Tibial nerve (tissue), 4 donors: ENCODE data around the gene KCNMA1. TPM values are rescaled to one million over a fixed set of nuclear protein-coding genes. Genes with fewer than 3 reads are reported as not detected.

Experiments
- DNase-seq, 2 donors: peaks; one replicate each; pipeline ENCODE4 v3.0.0-alpha.2; 2019; ENCODE audit warnings: low spot score in 2 of 2
- H3K27ac ChIP-seq, 4 donors: fragments of 200-600 bp; sonication (generic) in 3 of 4; one replicate each; pipeline ENCODE4 v1.5.1; 2017 to 2019; ENCODE audit warnings: mild to moderate bottlenecking in 1 of 4
- H3K27me3 ChIP-seq, 2 donors: fragments of 200-600 bp; sonication (generic) in 1 of 2; one replicate each; pipeline versions ENCODE4 v1.5.1 to v1.6.0; 2017 to 2019
- H3K36me3 ChIP-seq, 3 donors: fragments of 200-600 bp; sonication (generic); one replicate each; pipeline ENCODE4 v1.5.1; 2018 to 2019
- H3K4me1 ChIP-seq, 4 donors: fragments of 200-600 bp; sonication (generic) in 3 of 4; one replicate each; pipeline ENCODE4 v1.5.1; 2017 to 2019
- H3K4me3 ChIP-seq, 4 donors: fragments of 200-600 bp; sonication (generic) in 3 of 4; one replicate each; pipeline ENCODE4 v1.5.1; 2017 to 2019; ENCODE audit warnings: mild to moderate bottlenecking in 1 of 4, moderate library complexity in 1 of 4
- H3K9me3 ChIP-seq, 4 donors: fragments of 200-600 bp; sonication (generic) in 3 of 4; one replicate each; pipeline ENCODE4 v1.5.1; 2017 to 2019
- EP300 ChIP-seq, 2 donors: sonication (generic); formaldehyde crosslinking; IDR thresholded peaks; one replicate each; pipeline ENCODE4 v1.6.1; 2017; ENCODE audit warnings: antibody characterized with exemption in 2 of 2, mild to moderate bottlenecking in 1 of 2
- POLR2A ChIP-seq, 2 donors: fragments of 450-650 bp; IDR thresholded peaks; one replicate each; pipeline ENCODE4 v1.6.1; 2017; ENCODE audit warnings: antibody characterized with exemption in 2 of 2, mild to moderate bottlenecking in 2 of 2, moderate library complexity in 2 of 2
- WGBS, 2 donors: methylation state at CpG; one replicate each; pipeline ENCODE4 v1.1.5; 2018; 5-methylcytosine and 5-hydroxymethylcytosine counted together
- total RNA-seq, 4 donors: library from RNA; depleted of rRNA; stranded (reverse); fragments of >200 nt; gene quantifications; one replicate each; pipeline ENCODE4 v1.1.0, GENCODE V29; 2016
- TF ChIP-seq, protein P1 (sequence below), 5 experiments: fragments of 200-600 bp in 3 of 5; fragments of 450-650 bp in 2 of 5; sonication (generic) in 3 of 5; IDR thresholded peaks; one replicate each; pipeline ENCODE4 v1.5.1; 2016 to 2019; ENCODE audit warnings: antibody characterized with exemption in 5 of 5, mild to moderate bottlenecking in 3 of 5, moderate library complexity in 2 of 5

The KCNMA1 gene
- total RNA-seq, 4 donors from 2014 or later: 10.2 to 19.9 (median 13.7) TPM

DNA sequence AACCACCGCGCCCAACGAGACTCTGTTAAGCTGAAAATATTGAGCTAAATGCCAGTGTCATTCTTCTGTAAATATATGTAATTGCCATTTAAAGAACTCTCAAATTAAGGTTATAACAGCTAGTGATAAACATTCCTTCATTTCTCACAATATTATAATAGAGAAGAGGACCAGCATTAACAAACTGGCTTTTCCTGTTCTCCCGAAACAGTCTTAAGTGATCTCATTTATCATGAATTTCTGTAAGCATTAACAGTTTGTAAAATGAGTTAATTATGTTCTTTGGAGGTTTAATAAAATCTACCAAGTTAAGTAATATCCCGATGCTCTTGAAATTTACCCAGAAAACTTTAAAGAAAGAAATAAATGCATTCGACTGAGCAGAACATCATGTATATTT is 352.8 kb downstream of the KCNMA1 start:
- no peak for DNase-seq
- Histone ChIP-seq H3K4me3 (no peak overlapping the region), H3K27me3 (peaks cover 0 to 26% of the 10 kb centered on the region in 2 donors), H3K27ac (no peak overlapping the region), H3K4me1 (no peaks in the 10 kb centered on the region), H3K36me3 (no peaks in the 10 kb centered on the region), H3K9me3 (no peaks in the 10 kb centered on the region)
- 75 to 78% methylated on average over 6 of the region's 6 CpGs for WGBS, 2 donors
- TF ChIP-seq, protein P1, sequence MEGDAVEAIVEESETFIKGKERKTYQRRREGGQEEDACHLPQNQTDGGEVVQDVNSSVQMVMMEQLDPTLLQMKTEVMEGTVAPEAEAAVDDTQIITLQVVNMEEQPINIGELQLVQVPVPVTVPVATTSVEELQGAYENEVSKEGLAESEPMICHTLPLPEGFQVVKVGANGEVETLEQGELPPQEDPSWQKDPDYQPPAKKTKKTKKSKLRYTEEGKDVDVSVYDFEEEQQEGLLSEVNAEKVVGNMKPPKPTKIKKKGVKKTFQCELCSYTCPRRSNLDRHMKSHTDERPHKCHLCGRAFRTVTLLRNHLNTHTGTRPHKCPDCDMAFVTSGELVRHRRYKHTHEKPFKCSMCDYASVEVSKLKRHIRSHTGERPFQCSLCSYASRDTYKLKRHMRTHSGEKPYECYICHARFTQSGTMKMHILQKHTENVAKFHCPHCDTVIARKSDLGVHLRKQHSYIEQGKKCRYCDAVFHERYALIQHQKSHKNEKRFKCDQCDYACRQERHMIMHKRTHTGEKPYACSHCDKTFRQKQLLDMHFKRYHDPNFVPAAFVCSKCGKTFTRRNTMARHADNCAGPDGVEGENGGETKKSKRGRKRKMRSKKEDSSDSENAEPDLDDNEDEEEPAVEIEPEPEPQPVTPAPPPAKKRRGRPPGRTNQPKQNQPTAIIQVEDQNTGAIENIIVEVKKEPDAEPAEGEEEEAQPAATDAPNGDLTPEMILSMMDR (IDR thresholded peaks at IDR 0.05): no peak
- TF ChIP-seq EP300 (IDR thresholded peaks at IDR 0.05): no peak
- TF ChIP-seq POLR2A (IDR thresholded peaks at IDR 0.05): no peak

DNA sequence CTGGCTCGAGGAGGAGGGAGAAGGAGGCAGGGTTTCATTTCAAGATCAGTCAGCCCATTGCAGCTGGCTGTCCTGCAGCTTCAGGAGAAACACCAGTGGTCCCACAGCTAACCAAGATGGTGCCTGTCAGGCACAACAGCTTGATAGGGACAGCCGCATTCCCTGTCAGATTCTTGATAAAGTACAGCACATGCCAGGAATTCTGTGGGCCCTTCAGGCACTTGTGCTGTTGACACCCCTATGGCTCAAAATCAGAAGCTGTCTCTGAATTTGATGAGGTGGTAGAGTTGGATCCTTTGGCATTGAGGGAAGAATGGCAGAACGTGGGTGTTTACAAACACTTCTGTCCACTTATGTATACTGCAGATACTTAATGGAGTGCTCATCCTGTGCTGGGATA is 354.3 kb downstream of the KCNMA1 start:
- Histone ChIP-seq H3K4me3 (no peak overlapping the region), H3K27ac (no peak overlapping the region), H3K9me3 (no peaks in the 10 kb centered on the region), H3K4me1 (no peaks in the 10 kb centered on the region), H3K27me3 (peaks cover 0 to 26% of the 10 kb centered on the region in 2 donors), H3K36me3 (no peaks in the 10 kb centered on the region)
- 53 to 57% methylated on average over 3 of the region's 3 CpGs for WGBS, 2 donors
- TF ChIP-seq, protein P1 (IDR thresholded peaks at IDR 0.05): no peak
- TF ChIP-seq EP300 (IDR thresholded peaks at IDR 0.05): no peak
- TF ChIP-seq POLR2A (IDR thresholded peaks at IDR 0.05): no peak
- no peak for DNase-seq

DNA sequence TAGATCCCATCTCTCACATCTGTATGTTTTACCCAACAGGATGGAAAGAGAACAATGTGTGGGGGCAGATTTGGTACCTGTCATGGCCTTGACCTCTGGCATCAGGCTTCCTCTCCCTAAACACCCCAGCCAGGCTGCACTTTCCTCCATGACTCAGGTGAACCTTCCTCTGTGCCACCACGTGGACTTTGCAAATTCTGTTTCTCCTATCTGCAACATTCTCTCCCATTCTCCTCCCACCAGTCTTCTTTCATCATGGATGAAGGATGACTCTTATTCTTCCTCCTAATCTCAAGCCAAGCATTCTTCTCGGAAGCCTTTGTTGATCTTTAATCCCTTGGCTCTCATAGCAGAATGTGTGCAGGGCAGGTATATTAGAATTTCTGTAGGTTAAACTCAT is 355.4 kb downstream of the KCNMA1 start:
- TF ChIP-seq, protein P1 (IDR thresholded peaks at IDR 0.05): no peak
- Histone ChIP-seq H3K27me3 (peaks cover 0 to 24% of the 10 kb centered on the region in 2 donors), H3K4me1 (no peaks in the 10 kb centered on the region), H3K4me3 (no peak overlapping the region), H3K36me3 (no peaks in the 10 kb centered on the region), H3K9me3 (no peaks in the 10 kb centered on the region), H3K27ac (no peak overlapping the region)
- DNase-seq: no peak
- WGBS, 2 donors: 61 to 75% methylated on average over 2 of the region's 2 CpGs

DNA sequence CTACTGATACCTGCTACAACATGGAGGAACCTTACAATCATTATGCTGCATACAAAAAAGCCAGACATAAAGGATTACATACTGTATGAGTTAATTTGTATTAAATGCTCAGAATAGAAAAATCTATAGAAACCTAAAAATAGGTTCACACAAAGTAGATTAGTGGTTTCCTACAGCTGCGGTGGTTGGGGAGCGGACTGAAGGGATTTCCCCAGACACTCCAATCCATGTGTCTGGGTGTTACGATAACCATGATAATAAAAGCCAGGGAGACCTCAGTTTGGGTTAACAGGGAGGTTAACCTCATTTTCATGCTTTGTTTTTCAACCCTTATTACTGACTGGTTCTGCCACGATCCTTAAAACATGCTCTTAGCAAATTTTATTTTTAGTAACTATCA is 355.9 kb downstream of the KCNMA1 start:
- Histone ChIP-seq H3K4me1 (no peaks in the 10 kb centered on the region), H3K4me3 (no peak overlapping the region), H3K27ac (no peak overlapping the region), H3K9me3 (no peaks in the 10 kb centered on the region), H3K36me3 (no peaks in the 10 kb centered on the region), H3K27me3 (peaks cover 0 to 23% of the 10 kb centered on the region in 2 donors)
- 57 to 60% methylated on average over 4 of the region's 4 CpGs for WGBS, 2 donors
- no peak for DNase-seq
- TF ChIP-seq EP300 (IDR thresholded peaks at IDR 0.05) (no peak), POLR2A (IDR thresholded peaks at IDR 0.05) (no peak)
- TF ChIP-seq, protein P1 (IDR thresholded peaks at IDR 0.05): no peak

DNA sequence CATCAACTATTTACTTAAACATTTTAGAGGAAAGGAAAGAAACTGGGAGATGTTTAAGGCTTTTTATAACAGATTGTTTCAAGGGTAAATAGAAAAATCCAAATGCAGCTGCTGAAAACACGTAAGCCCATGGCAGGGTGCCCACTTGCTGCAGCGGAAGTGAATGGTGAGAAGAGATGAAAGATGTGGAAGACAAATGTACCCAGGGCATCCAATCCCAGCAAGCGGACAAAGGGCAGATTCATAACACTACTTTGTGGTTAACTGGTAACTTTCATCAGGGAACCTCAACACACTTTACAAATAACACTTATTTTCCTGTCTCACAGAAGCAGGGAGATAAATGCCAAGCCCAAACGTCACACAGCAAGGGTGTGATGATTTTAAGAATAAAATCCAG is 358.4 kb downstream of the KCNMA1 start:
- Histone ChIP-seq H3K27ac (no peak overlapping the region), H3K9me3 (no peaks in the 10 kb centered on the region), H3K27me3 (peaks cover 0 to 23% of the 10 kb centered on the region in 2 donors), H3K4me3 (no peak overlapping the region), H3K36me3 (no peaks in the 10 kb centered on the region), H3K4me1 (no peaks in the 10 kb centered on the region)
- TF ChIP-seq, protein P1 (IDR thresholded peaks at IDR 0.05): no peak
- TF ChIP-seq POLR2A (IDR thresholded peaks at IDR 0.05) (no peak), EP300 (IDR thresholded peaks at IDR 0.05) (no peak)
- DNase-seq: no peak
- 41 to 53% methylated on average over 4 of the region's 4 CpGs for WGBS, 2 donors
